ENCODE results near the gene MKNK2. TPM values are rescaled to one million over a fixed set of nuclear protein-coding genes. Genes with fewer than 3 reads are reported as not detected.
A peak's percentile ranks its signal among the peaks of the same experiment; 100 is the strongest.
"Not testable (repeated sequence)": the region's sequence is repeated elsewhere in the genome, so short reads cannot be mapped to it uniquely, and the experiment has no call there.

The MKNK2 gene
- total RNA-seq: 100 to 1,000 TPM; 155 to 157 TPM

GRCh38 chr19:2050991-2051772 is at the start of gene MKNK2:
MKNK2 (minus strand) TSS chr19:2051244; CDS start chr19:2050851, 393 bp downstream.
- intact Hi-C loops (cut with micrococcal nuclease): loop anchor here (1.0 to 2.0 kb wide), 4 partner anchors 9 to 218 kb away; no protein-coding TSS in a partner anchor
- Mint-ChIP-seq H3K4me1 (ENCODE audit: low read depth) (peaks cover 53% of the 10 kb centered on the region), H3K36me3 (ENCODE audit: low read depth) (peaks cover 7% of the 10 kb centered on the region), H3K9me3 (no peaks in the 10 kb centered on the region), H3K27ac (peak within 1 kb of the TSS; percentile 93), H3K27me3 (ENCODE audit: low read depth) (no peaks in the 10 kb centered on the region), H3K4me3 (peak within 1 kb of the TSS; percentile 85)
- CTCF ChIA-PET: interaction anchor here (1.0 to 1.9 kb wide), 4 partner anchors 8 to 238 kb away, joined by 3 to 10 read pairs (median 6); no protein-coding TSS in a partner anchor
- peak; percentile 93 for DNase-seq

GRCh38 chr19:2100719-2101061 is 49.6 kb upstream of the MKNK2 start:
- Mint-ChIP-seq H3K27ac (no peak overlapping the region), H3K4me3 (no peak overlapping the region), H3K27me3 (ENCODE audit: low read depth) (no peaks in the 10 kb centered on the region), H3K36me3 (ENCODE audit: low read depth) (peaks cover 25% of the 10 kb centered on the region), H3K9me3 (peaks cover 4% of the 10 kb centered on the region), H3K4me1 (ENCODE audit: low read depth) (peaks cover 11% of the 10 kb centered on the region)
- CTCF ChIA-PET: no interaction called here
- no peak for DNase-seq
- intact Hi-C loops (cut with micrococcal nuclease): no loop called here

- Mint-ChIP-seq H3K27ac (no peak overlapping the region), H3K4me1 (ENCODE audit: low read depth) (peaks cover 12% of the 10 kb centered on the region), H3K36me3 (ENCODE audit: low read depth) (peaks cover 19% of the 10 kb centered on the region), H3K4me3 (no peak overlapping the region), H3K27me3 (ENCODE audit: low read depth) (no peaks in the 10 kb centered on the region), H3K9me3 (peaks cover 2% of the 10 kb centered on the region)
- CTCF ChIA-PET: no interaction called here
- DNase-seq: no peak
- intact Hi-C loops (cut with micrococcal nuclease): loop anchor here (5.0 to 10.0 kb wide), 4 partner anchors 203 to 515 kb away; partner anchors contain the start of genes KLF16 and TCF3
Measured at GRCh38 chr19:2099937-2100718, 49.1 kb upstream of the MKNK2 start.

GRCh38 chr19:2099054-2099501 is 48.0 kb upstream of the MKNK2 start:
- peaks cover 21% of the 10 kb centered on the region for H3K4me1 Mint-ChIP-seq (ENCODE audit: low read depth)
- H3K9me3 Mint-ChIP-seq: no peaks in the 10 kb centered on the region
- no peak overlapping the region for H3K4me3 Mint-ChIP-seq
- no peak for DNase-seq
- H3K27me3 Mint-ChIP-seq (ENCODE audit: low read depth): no peaks in the 10 kb centered on the region
- CTCF ChIA-PET: no interaction called here
- peaks cover 14% of the 10 kb centered on the region for H3K36me3 Mint-ChIP-seq (ENCODE audit: low read depth)
- intact Hi-C loops (cut with micrococcal nuclease): loop anchor here (5.0 to 10.0 kb wide), 4 partner anchors 202 to 516 kb away; partner anchors contain the start of genes KLF16 and TCF3
- no peak overlapping the region for H3K27ac Mint-ChIP-seq

- Mint-ChIP-seq H3K27me3 (ENCODE audit: low read depth) (no peaks in the 10 kb centered on the region), H3K4me3 (peak overlapping the region; percentile 81), H3K27ac (no peak overlapping the region), H3K9me3 (no peaks in the 10 kb centered on the region), H3K36me3 (ENCODE audit: low read depth) (peaks cover 9% of the 10 kb centered on the region), H3K4me1 (ENCODE audit: low read depth) (peaks cover 30% of the 10 kb centered on the region)
- intact Hi-C loops (cut with micrococcal nuclease): loop anchor here (1.0 to 10.0 kb wide), 5 partner anchors 67 to 517 kb away; partner anchors contain the start of genes KLF16 and TCF3
- DNase-seq: no peak
- CTCF ChIA-PET: interaction anchor here (1.1 to 1.2 kb wide), 2 partner anchors 168 to 294 kb away, joined by 3 read pairs; no protein-coding TSS in a partner anchor
Measured at GRCh38 chr19:2097886-2098327, 46.9 kb upstream of the MKNK2 start.

- DNase-seq: peak; percentile 88
- peak overlapping the region; percentile 86 for H3K27ac Mint-ChIP-seq
- intact Hi-C loops (cut with micrococcal nuclease): loop anchor here (1.0 to 10.0 kb wide), 5 partner anchors 68 to 517 kb away; partner anchors contain the start of genes KLF16 and TCF3
- H3K4me1 Mint-ChIP-seq (ENCODE audit: low read depth): peaks cover 33% of the 10 kb centered on the region
- H3K27me3 Mint-ChIP-seq (ENCODE audit: low read depth): no peaks in the 10 kb centered on the region
- H3K4me3 Mint-ChIP-seq: peak overlapping the region; percentile 81
- peaks cover 9% of the 10 kb centered on the region for H3K36me3 Mint-ChIP-seq (ENCODE audit: low read depth)
- H3K9me3 Mint-ChIP-seq: no peaks in the 10 kb centered on the region
- CTCF ChIA-PET: interaction anchor here (1.1 to 1.2 kb wide), 2 partner anchors 167 to 294 kb away, joined by 3 read pairs; no protein-coding TSS in a partner anchor
Measured at GRCh38 chr19:2097203-2097885, 46.3 kb upstream of the MKNK2 start.

GRCh38 chr19:2096480-2097202 is 45.6 kb upstream of the MKNK2 start, which contains the start of gene IZUMO4:
IZUMO4 (plus strand) TSS chr19:2096915; CDS start chr19:2096946, 31 bp downstream.
- no peaks in the 10 kb centered on the region for H3K27me3 Mint-ChIP-seq (ENCODE audit: low read depth)
- intact Hi-C loops (cut with micrococcal nuclease): loop anchor here (1.0 to 10.0 kb wide), 13 partner anchors 11 to 518 kb away; partner anchors contain the start of genes AP3D1, KLF16, PLEKHJ1 and SF3A2

GRCh38 chr19:2096034-2096479 is 45.0 kb upstream of the MKNK2 start, which contains the start of gene MOB3A:
MOB3A (minus strand) TSS chr19:2096326; CDS start chr19:2078560, 17,766 bp downstream.
- CTCF ChIA-PET: interaction anchor here (0.7 to 2.1 kb wide), 3 partner anchors 14 to 56 kb away, joined by 3 to 7 read pairs (median 3); partner anchors contain the start of gene AP3D1
- peak; percentile 84 for DNase-seq
- intact Hi-C loops (cut with micrococcal nuclease): loop anchor here (1.0 to 10.0 kb wide), 12 partner anchors 11 to 519 kb away; partner anchors contain the start of genes AP3D1, KLF16, PLEKHJ1 and SF3A2

More at GRCh38 chr19:2096480-2097202, 45.6 kb upstream of the MKNK2 start, which contains the start of gene IZUMO4:
- CTCF ChIA-PET: interaction anchor here (1.0 to 2.1 kb wide), 4 partner anchors 14 to 295 kb away, joined by 3 to 7 read pairs (median 3); partner anchors contain the start of gene AP3D1
- peak; percentile 100 for DNase-seq
- H3K4me1 Mint-ChIP-seq (ENCODE audit: low read depth): peaks cover 36% of the 10 kb centered on the region
- H3K27ac Mint-ChIP-seq: peak within 1 kb of the TSS; percentile 92
- peak within 1 kb of the TSS; percentile 94 for H3K4me3 Mint-ChIP-seq
- H3K9me3 Mint-ChIP-seq: no peaks in the 10 kb centered on the region
- peaks cover 5% of the 10 kb centered on the region for H3K36me3 Mint-ChIP-seq (ENCODE audit: low read depth)

GRCh38 chr19:2091926-2092525 is 41.0 kb upstream of the MKNK2 start:
- DNase-seq; H3K9me3 Mint-ChIP-seq; H3K27ac Mint-ChIP-seq; H3K36me3 Mint-ChIP-seq (ENCODE audit: low read depth); H3K27me3 Mint-ChIP-seq (ENCODE audit: low read depth); H3K4me3 Mint-ChIP-seq: not testable (repeated sequence)
- CTCF ChIA-PET: interaction anchor here (0.7 to 1.5 kb wide), 2 partner anchors 8 to 97 kb away, joined by 4 to 8 read pairs; no protein-coding TSS in a partner anchor
- peaks cover 67% of the 10 kb centered on the region for H3K4me1 Mint-ChIP-seq (ENCODE audit: low read depth)
- intact Hi-C loops (cut with micrococcal nuclease): loop anchor here (10.0 kb wide), 1 partner anchor 523 kb away; no protein-coding TSS in a partner anchor

More at GRCh38 chr19:2096034-2096479, 45.0 kb upstream of the MKNK2 start, which contains the start of gene MOB3A:
- Mint-ChIP-seq H3K4me3 (peak within 1 kb of the TSS; percentile 94), H3K27ac (peak within 1 kb of the TSS; percentile 92), H3K27me3 (ENCODE audit: low read depth) (no peaks in the 10 kb centered on the region), H3K36me3 (ENCODE audit: low read depth) (peaks cover 5% of the 10 kb centered on the region), H3K9me3 (no peaks in the 10 kb centered on the region), H3K4me1 (ENCODE audit: low read depth) (peaks cover 38% of the 10 kb centered on the region)

- Mint-ChIP-seq H3K27me3 (ENCODE audit: low read depth) (no peaks in the 10 kb centered on the region), H3K4me1 (ENCODE audit: low read depth) (peaks cover 73% of the 10 kb centered on the region), H3K36me3 (ENCODE audit: low read depth) (peaks cover 11% of the 10 kb centered on the region), H3K9me3 (no peaks in the 10 kb centered on the region), H3K27ac (peak overlapping the region; percentile 85), H3K4me3 (peak overlapping the region; percentile 43)
- DNase-seq: no peak
- intact Hi-C loops (cut with micrococcal nuclease): loop anchor here (10.0 kb wide), 1 partner anchor 525 kb away; no protein-coding TSS in a partner anchor
- CTCF ChIA-PET: no interaction called here
Measured at GRCh38 chr19:2089727-2090053, 38.6 kb upstream of the MKNK2 start.
